ENCODE data around the gene HORMAD1.

Gene HORMAD1

DNA sequence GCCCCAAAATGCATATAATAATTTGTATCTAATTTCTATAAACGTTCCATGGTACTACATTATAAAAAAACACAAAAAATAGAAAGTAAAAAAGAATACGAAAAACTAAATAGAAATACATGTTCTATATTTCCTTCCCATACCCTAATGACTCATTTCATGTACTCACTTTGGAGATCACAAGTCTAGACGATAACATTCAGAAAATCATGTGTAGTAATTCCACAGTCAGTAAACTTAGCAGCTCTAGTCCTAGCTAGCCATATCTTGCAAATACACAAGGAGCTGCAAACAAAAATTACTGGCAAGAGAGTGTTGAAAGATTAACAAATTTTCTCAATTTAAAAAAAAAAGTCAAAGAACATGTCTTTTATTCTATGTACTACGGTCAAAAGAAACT is 25.1 kb downstream of the HORMAD1 start:
- Histone ChIP-seq H3K27ac (ENCODE audit: insufficient read depth in 1 of 2, low read depth in 1 of 2, low read length in 2 of 2, poor library complexity in 1 of 2, severe bottlenecking in 2 of 2) (no peak overlapping the region), H3K27me3 (replicated peaks in 2 of 5; ENCODE audit: control insufficient read depth in 4 of 5, insufficient read depth in 5 of 5, low read length in 4 of 5) (no peaks in the 10 kb centered on the region), H3K36me3 (ENCODE audit: control insufficient read depth in 4 of 4, insufficient read depth in 4 of 4, low read length in 3 of 4) (peaks cover 4 to 30% (median 14%) of the 10 kb centered on the region in 4 experiments), H3K4me3 (ENCODE audit: control insufficient read depth in 1 of 7, extremely low read depth in 1 of 7, insufficient read depth in 4 of 7, low read depth in 2 of 7, low read length in 6 of 7) (peak overlapping the region in 2 of 7 experiments; percentile 90 to 95), H3K9me3 (ENCODE audit: control extremely low read depth in 1 of 5, control insufficient read depth in 4 of 5, insufficient read depth in 2 of 5, low read depth in 1 of 5, low read length in 4 of 5) (no peaks in the 10 kb centered on the region), H3K4me1 (ENCODE audit: control extremely low read depth in 1 of 4, control insufficient read depth in 4 of 4, insufficient read depth in 4 of 4, low read length in 3 of 4) (peaks cover 0 to 16% (median 7%) of the 10 kb centered on the region in 4 experiments)
- DNase-seq: no peak
- WGBS (ENCODE audit: insufficient coverage): 80% methylated on average over 1 of the region's 4 CpGs
- CTCF ChIA-PET: interaction anchor here (1.2 kb wide), 1 partner anchor 117 kb away, joined by 3 read pairs; no protein-coding TSS in a partner anchor
- POLR2A ChIA-PET: no interaction called here

- ChIA-PET CTCF (interaction anchor here (0.9 to 2.0 kb wide), 5 partner anchors 8 to 52 kb away, joined by 3 to 4 read pairs (median 4); partner anchors contain the start of gene HORMAD1), POLR2A (interaction anchor here (0.6 kb wide), 1 partner anchor 79 kb away, joined by 3 read pairs; no protein-coding TSS in a partner anchor)
- peaks cover 7 to 53% (median 25%) of the 10 kb centered on the region in 4 experiments for H3K36me3 ChIP-seq (ENCODE audit: control insufficient read depth in 4 of 4, insufficient read depth in 4 of 4, low read length in 3 of 4)
- no peaks in the 10 kb centered on the region for H3K9me3 ChIP-seq (ENCODE audit: control extremely low read depth in 1 of 5, control insufficient read depth in 4 of 5, insufficient read depth in 2 of 5, low read depth in 1 of 5, low read length in 4 of 5)
- H3K4me1 ChIP-seq (ENCODE audit: control extremely low read depth in 1 of 4, control insufficient read depth in 4 of 4, insufficient read depth in 4 of 4, low read length in 3 of 4): peaks cover 0 to 14% (median 5%) of the 10 kb centered on the region in 4 experiments
- H3K27me3 ChIP-seq (replicated peaks in 2 of 5; ENCODE audit: control insufficient read depth in 4 of 5, insufficient read depth in 5 of 5, low read length in 4 of 5): no peaks in the 10 kb centered on the region
- peak overlapping the region in 1 of 2 experiments; percentile 15 for H3K27ac ChIP-seq (ENCODE audit: insufficient read depth in 1 of 2, low read depth in 1 of 2, low read length in 2 of 2, poor library complexity in 1 of 2, severe bottlenecking in 2 of 2)
- H3K4me3 ChIP-seq (ENCODE audit: control insufficient read depth in 1 of 7, extremely low read depth in 1 of 7, insufficient read depth in 4 of 7, low read depth in 2 of 7, low read length in 6 of 7): no peak overlapping the region
- no CpG with 5 or more reads among the region's 3 CpGs for WGBS (ENCODE audit: insufficient coverage)
- DNase-seq: no peak
These were observed 28.0 kb downstream of the HORMAD1 start for GRCh38 chr1:150692720-150693119.

GRCh38 chr1:150688763-150689162 is 31.9 kb downstream of the HORMAD1 start:
- Histone ChIP-seq H3K27ac (ENCODE audit: insufficient read depth in 1 of 2, low read depth in 1 of 2, low read length in 2 of 2, poor library complexity in 1 of 2, severe bottlenecking in 2 of 2) (no peak overlapping the region), H3K4me3 (ENCODE audit: control insufficient read depth in 1 of 7, extremely low read depth in 1 of 7, insufficient read depth in 4 of 7, low read depth in 2 of 7, low read length in 6 of 7) (no peak overlapping the region), H3K27me3 (replicated peaks in 2 of 5; ENCODE audit: control insufficient read depth in 4 of 5, insufficient read depth in 5 of 5, low read length in 4 of 5) (no peaks in the 10 kb centered on the region), H3K9me3 (ENCODE audit: control extremely low read depth in 1 of 5, control insufficient read depth in 4 of 5, insufficient read depth in 2 of 5, low read depth in 1 of 5, low read length in 4 of 5) (no peaks in the 10 kb centered on the region), H3K36me3 (ENCODE audit: control insufficient read depth in 4 of 4, insufficient read depth in 4 of 4, low read length in 3 of 4) (peaks cover 7 to 56% (median 25%) of the 10 kb centered on the region in 4 experiments), H3K4me1 (ENCODE audit: control extremely low read depth in 1 of 4, control insufficient read depth in 4 of 4, insufficient read depth in 4 of 4, low read length in 3 of 4) (no peaks in the 10 kb centered on the region)
- ChIA-PET CTCF (interaction anchor here (0.6 to 0.9 kb wide), 3 partner anchors 25 to 231 kb away, joined by 3 to 5 read pairs (median 4); no protein-coding TSS in a partner anchor), POLR2A (no interaction called here)
- no peak for DNase-seq
- 78% methylated on average over 1 of the region's 1 CpG for WGBS (ENCODE audit: insufficient coverage)

DNA sequence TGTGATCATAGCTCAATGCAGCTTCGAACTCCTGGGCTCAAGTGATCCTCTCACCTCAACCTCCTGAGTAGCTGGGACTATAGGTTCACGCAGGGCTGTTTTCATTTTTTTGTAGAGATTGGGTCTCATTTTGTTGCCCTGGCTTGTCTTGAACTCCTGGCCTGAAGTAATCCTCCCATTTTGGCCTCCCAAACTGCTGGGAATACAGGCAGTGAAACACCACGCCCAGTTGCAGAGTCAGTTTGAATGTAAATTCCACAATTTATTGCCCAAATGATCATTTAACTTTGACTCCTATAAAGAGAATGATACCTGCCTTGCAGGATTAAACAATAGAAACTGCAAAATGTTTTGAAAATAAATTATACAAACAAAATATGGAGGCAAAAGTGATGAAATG is 34.4 kb downstream of the HORMAD1 start:
- POLR2A ChIA-PET: interaction anchor here (1.2 kb wide), 1 partner anchor 11 kb away, joined by 3 read pairs; the partner anchor contains the start of gene GOLPH3L
- no peak for DNase-seq
- CTCF ChIA-PET: interaction anchor here (1.9 kb wide), 1 partner anchor 11 kb away, joined by 6 read pairs; the partner anchor contains the start of gene GOLPH3L
- Histone ChIP-seq H3K4me3 (ENCODE audit: control insufficient read depth in 1 of 7, extremely low read depth in 1 of 7, insufficient read depth in 4 of 7, low read depth in 2 of 7, low read length in 6 of 7) (no peak overlapping the region), H3K9me3 (ENCODE audit: control extremely low read depth in 1 of 5, control insufficient read depth in 4 of 5, insufficient read depth in 2 of 5, low read depth in 1 of 5, low read length in 4 of 5) (no peaks in the 10 kb centered on the region), H3K27me3 (replicated peaks in 2 of 5; ENCODE audit: control insufficient read depth in 4 of 5, insufficient read depth in 5 of 5, low read length in 4 of 5) (no peaks in the 10 kb centered on the region), H3K27ac (ENCODE audit: insufficient read depth in 1 of 2, low read depth in 1 of 2, low read length in 2 of 2, poor library complexity in 1 of 2, severe bottlenecking in 2 of 2) (no peak overlapping the region), H3K4me1 (ENCODE audit: control extremely low read depth in 1 of 4, control insufficient read depth in 4 of 4, insufficient read depth in 4 of 4, low read length in 3 of 4) (no peaks in the 10 kb centered on the region), H3K36me3 (ENCODE audit: control insufficient read depth in 4 of 4, insufficient read depth in 4 of 4, low read length in 3 of 4) (peaks cover 10 to 55% (median 25%) of the 10 kb centered on the region in 4 experiments)
- WGBS (ENCODE audit: insufficient coverage): 100% methylated on average over 2 of the region's 3 CpGs

GRCh38 chr1:150683914-150684313 is 36.8 kb downstream of the HORMAD1 start:
- peak in 1 of 3 donors; percentile 18 for DNase-seq
- peak overlapping the region in 1 of 2 experiments; percentile 36 for H3K27ac ChIP-seq (ENCODE audit: insufficient read depth in 1 of 2, low read depth in 1 of 2, low read length in 2 of 2, poor library complexity in 1 of 2, severe bottlenecking in 2 of 2)
- POLR2A ChIA-PET: no interaction called here
- H3K27me3 ChIP-seq (replicated peaks in 2 of 5; ENCODE audit: control insufficient read depth in 4 of 5, insufficient read depth in 5 of 5, low read length in 4 of 5): no peaks in the 10 kb centered on the region
- CTCF ChIA-PET: interaction anchor here (1.1 to 1.7 kb wide), 4 partner anchors 9 to 37 kb away, joined by 3 to 4 read pairs (median 4); partner anchors contain the start of gene GOLPH3L
- no peak overlapping the region for H3K4me3 ChIP-seq (ENCODE audit: control insufficient read depth in 1 of 7, extremely low read depth in 1 of 7, insufficient read depth in 4 of 7, low read depth in 2 of 7, low read length in 6 of 7)
- peaks cover 15 to 39% (median 21%) of the 10 kb centered on the region in 4 experiments for H3K36me3 ChIP-seq (ENCODE audit: control insufficient read depth in 4 of 4, insufficient read depth in 4 of 4, low read length in 3 of 4)
- H3K9me3 ChIP-seq (ENCODE audit: control extremely low read depth in 1 of 5, control insufficient read depth in 4 of 5, insufficient read depth in 2 of 5, low read depth in 1 of 5, low read length in 4 of 5): no peaks in the 10 kb centered on the region
- no peaks in the 10 kb centered on the region for H3K4me1 ChIP-seq (ENCODE audit: control extremely low read depth in 1 of 4, control insufficient read depth in 4 of 4, insufficient read depth in 4 of 4, low read length in 3 of 4)
- WGBS (ENCODE audit: insufficient coverage): 67% methylated on average over 1 of the region's 1 CpG

DNA sequence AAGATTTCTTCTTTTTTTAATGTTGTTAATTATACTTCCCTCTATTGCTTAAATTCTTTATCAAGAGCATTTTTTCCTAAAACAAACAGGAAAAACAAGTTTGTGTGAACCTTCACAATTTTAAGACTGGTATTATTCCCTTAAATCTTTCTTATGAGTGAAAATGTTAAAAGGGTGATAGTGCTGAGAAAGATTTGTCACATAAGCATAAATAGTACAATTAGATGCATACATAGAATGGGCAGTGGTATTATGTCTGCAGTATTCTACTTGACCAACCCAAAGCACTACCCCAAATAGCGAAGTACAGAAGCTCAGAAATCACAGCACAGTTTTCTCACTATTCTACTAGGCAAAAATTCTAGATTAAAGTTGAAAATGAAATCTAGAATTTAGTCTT is 41.7 kb downstream of the HORMAD1 start:
- Histone ChIP-seq H3K9me3 (ENCODE audit: control extremely low read depth in 1 of 5, control insufficient read depth in 4 of 5, insufficient read depth in 2 of 5, low read depth in 1 of 5, low read length in 4 of 5) (no peaks in the 10 kb centered on the region), H3K4me3 (ENCODE audit: control insufficient read depth in 1 of 7, extremely low read depth in 1 of 7, insufficient read depth in 4 of 7, low read depth in 2 of 7, low read length in 6 of 7) (no peak overlapping the region), H3K36me3 (ENCODE audit: control insufficient read depth in 4 of 4, insufficient read depth in 4 of 4, low read length in 3 of 4) (peaks cover 10 to 25% (median 12%) of the 10 kb centered on the region in 4 experiments), H3K27ac (ENCODE audit: insufficient read depth in 1 of 2, low read depth in 1 of 2, low read length in 2 of 2, poor library complexity in 1 of 2, severe bottlenecking in 2 of 2) (no peak overlapping the region), H3K4me1 (ENCODE audit: control extremely low read depth in 1 of 4, control insufficient read depth in 4 of 4, insufficient read depth in 4 of 4, low read length in 3 of 4) (no peaks in the 10 kb centered on the region), H3K27me3 (replicated peaks in 2 of 5; ENCODE audit: control insufficient read depth in 4 of 5, insufficient read depth in 5 of 5, low read length in 4 of 5) (no peaks in the 10 kb centered on the region)
- CTCF ChIA-PET: no interaction called here
- WGBS (ENCODE audit: insufficient coverage): no CpG with 5 or more reads among the region's 1 CpG
- DNase-seq: no peak
- POLR2A ChIA-PET: no interaction called here

GRCh38 chr1:150674881-150675280 is 45.8 kb downstream of the HORMAD1 start:
- Histone ChIP-seq H3K4me3 (ENCODE audit: control insufficient read depth in 1 of 7, extremely low read depth in 1 of 7, insufficient read depth in 4 of 7, low read depth in 2 of 7, low read length in 6 of 7) (no peak overlapping the region), H3K27me3 (replicated peaks in 2 of 5; ENCODE audit: control insufficient read depth in 4 of 5, insufficient read depth in 5 of 5, low read length in 4 of 5) (no peaks in the 10 kb centered on the region), H3K4me1 (ENCODE audit: control extremely low read depth in 1 of 4, control insufficient read depth in 4 of 4, insufficient read depth in 4 of 4, low read length in 3 of 4) (no peaks in the 10 kb centered on the region), H3K27ac (ENCODE audit: insufficient read depth in 1 of 2, low read depth in 1 of 2, low read length in 2 of 2, poor library complexity in 1 of 2, severe bottlenecking in 2 of 2) (no peak overlapping the region), H3K36me3 (ENCODE audit: control insufficient read depth in 4 of 4, insufficient read depth in 4 of 4, low read length in 3 of 4) (peaks cover 0 to 13% (median 5%) of the 10 kb centered on the region in 4 experiments), H3K9me3 (ENCODE audit: control extremely low read depth in 1 of 5, control insufficient read depth in 4 of 5, insufficient read depth in 2 of 5, low read depth in 1 of 5, low read length in 4 of 5) (no peaks in the 10 kb centered on the region)
- WGBS (ENCODE audit: insufficient coverage): 100% methylated on average over 2 of the region's 4 CpGs
- POLR2A ChIA-PET: interaction anchor here (0.6 kb wide), 2 partner anchors 60 to 454 kb away, joined by 3 read pairs; no protein-coding TSS in a partner anchor
- no peak for DNase-seq
- CTCF ChIA-PET: no interaction called here
